Thoracic aorta (tissue), 2 donors: Measurements from ENCODE around the gene ALDH7A1. TPM values are rescaled to one million over a fixed set of nuclear protein-coding genes. Genes with fewer than 3 reads are reported as not detected.

Experiments used
- ATAC-seq: fragments of 150-250 bp; one replicate; pipeline ENCODE4 v1.8.0; 2017; ENCODE audit warnings: low read depth; ENCODE audit not compliant: insufficient number of reproducible peaks, low FRiP score
- DNase-seq: peaks from one replicate; pipeline ENCODE4 v3.0.0-alpha.2; 2020; ENCODE audit warnings: low spot score
- H3K27ac ChIP-seq, 2 donors: fragments of 200-600 bp; sonication (generic); 1 replicate in 1 of 2; 2 replicates in 1 of 2; pipeline ENCODE4 v1.5.1; 2016; ENCODE audit warnings: mild to moderate bottlenecking in 2 of 2, moderate library complexity in 2 of 2
- H3K27me3 ChIP-seq: fragments of 200-600 bp; sonication (generic); replicated peaks from 2 replicates; pipeline ENCODE4 v1.6.0; 2016; ENCODE audit warnings: mild to moderate bottlenecking; ENCODE audit not compliant: insufficient read depth
- H3K36me3 ChIP-seq: fragments of 200-600 bp; sonication (generic); one replicate; pipeline ENCODE4 v1.5.1; 2016
- H3K4me1 ChIP-seq, 2 donors: fragments of 200-600 bp; sonication (generic); 1 replicate in 1 of 2; 2 replicates in 1 of 2; pipeline versions ENCODE4 v1.5.1 to v1.6.0; 2016; ENCODE audit warnings: low read depth in 2 of 2, mild to moderate bottlenecking in 1 of 2; ENCODE audit not compliant: control insufficient read depth in 1 of 2
- H3K4me3 ChIP-seq: fragments of 200-600 bp; sonication (generic); 2 replicates; pipeline ENCODE4 v1.5.1; 2016; ENCODE audit warnings: mild to moderate bottlenecking
- H3K9me3 ChIP-seq: fragments of 200-600 bp; sonication (generic); 2 replicates; pipeline ENCODE4 v1.5.1; 2016
- total RNA-seq, 2 donors: library from RNA; depleted of rRNA; stranded (reverse); fragments of >200 nt; gene quantifications; one replicate each; pipeline versions ENCODE4 v1.1.0 to v1.2.3, GENCODE V29; 2016
- TF ChIP-seq, protein P1 (sequence below): fragments of 200-600 bp; sonication (generic); IDR thresholded peaks from one replicate; pipeline ENCODE4 v1.5.1; 2019; ENCODE audit warnings: antibody characterized with exemption

ALDH7A1 gene
- total RNA-seq, 2 donors from 2014 or later, result 17.6 to 52.6 TPM

DNA sequence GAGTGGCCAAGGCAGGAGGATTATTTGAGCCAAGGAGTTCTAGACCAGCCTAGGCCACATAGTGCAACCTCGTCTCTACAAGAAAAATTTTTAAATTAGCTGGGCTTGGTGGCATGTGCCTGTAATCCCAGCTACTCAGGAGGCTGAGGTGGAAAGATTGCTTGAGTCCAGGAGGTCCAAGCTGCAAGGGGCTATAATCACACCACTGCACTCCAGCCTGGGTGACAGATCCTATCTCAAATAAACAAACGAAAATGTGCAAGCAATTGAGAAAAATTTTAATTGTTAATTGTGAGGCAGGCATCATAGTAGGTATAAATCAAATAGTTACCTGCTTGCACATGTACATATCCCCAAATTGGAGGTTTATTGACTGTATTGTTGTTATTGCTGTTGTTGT lies 15.3 kb downstream of the ALDH7A1 start:
- Histone ChIP-seq H3K27me3 (no peaks in the 10 kb centered on the region), H3K27ac (no peak overlapping the region), H3K9me3 (no peaks in the 10 kb centered on the region), H3K4me3 (no peak overlapping the region), H3K36me3 (peaks cover 30% of the 10 kb centered on the region), H3K4me1 (peaks cover 0 to 12% of the 10 kb centered on the region in 2 donors)
- ATAC-seq, result no peak
- TF ChIP-seq, protein P1, sequence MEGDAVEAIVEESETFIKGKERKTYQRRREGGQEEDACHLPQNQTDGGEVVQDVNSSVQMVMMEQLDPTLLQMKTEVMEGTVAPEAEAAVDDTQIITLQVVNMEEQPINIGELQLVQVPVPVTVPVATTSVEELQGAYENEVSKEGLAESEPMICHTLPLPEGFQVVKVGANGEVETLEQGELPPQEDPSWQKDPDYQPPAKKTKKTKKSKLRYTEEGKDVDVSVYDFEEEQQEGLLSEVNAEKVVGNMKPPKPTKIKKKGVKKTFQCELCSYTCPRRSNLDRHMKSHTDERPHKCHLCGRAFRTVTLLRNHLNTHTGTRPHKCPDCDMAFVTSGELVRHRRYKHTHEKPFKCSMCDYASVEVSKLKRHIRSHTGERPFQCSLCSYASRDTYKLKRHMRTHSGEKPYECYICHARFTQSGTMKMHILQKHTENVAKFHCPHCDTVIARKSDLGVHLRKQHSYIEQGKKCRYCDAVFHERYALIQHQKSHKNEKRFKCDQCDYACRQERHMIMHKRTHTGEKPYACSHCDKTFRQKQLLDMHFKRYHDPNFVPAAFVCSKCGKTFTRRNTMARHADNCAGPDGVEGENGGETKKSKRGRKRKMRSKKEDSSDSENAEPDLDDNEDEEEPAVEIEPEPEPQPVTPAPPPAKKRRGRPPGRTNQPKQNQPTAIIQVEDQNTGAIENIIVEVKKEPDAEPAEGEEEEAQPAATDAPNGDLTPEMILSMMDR, result no peak
- no peak for DNase-seq

DNA sequence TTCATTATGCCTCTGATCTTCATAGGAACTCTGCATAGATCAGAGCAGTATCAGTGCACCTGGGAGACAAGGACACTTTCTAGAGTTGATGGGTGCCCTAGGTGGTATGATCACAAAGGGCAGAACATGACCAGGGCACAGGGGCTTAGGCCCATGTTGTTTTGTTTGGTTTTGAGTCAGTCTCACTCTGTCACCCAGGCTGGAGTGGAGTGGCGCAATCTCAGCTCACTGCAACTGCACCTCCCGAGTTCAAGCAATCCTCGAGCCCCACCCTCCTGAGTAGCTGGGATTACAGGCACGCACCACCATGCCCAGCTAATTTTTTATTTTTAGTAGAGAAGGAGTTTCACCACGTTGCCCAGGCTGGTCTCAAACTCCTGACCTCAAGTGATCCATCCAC lies 17.6 kb downstream of the ALDH7A1 start:
- Histone ChIP-seq H3K27ac (no peak overlapping the region), H3K4me1 (peaks cover 0 to 12% of the 10 kb centered on the region in 2 donors), H3K4me3 (no peak overlapping the region), H3K27me3 (no peaks in the 10 kb centered on the region), H3K36me3 (peaks cover 29% of the 10 kb centered on the region), H3K9me3 (no peaks in the 10 kb centered on the region)
- ATAC-seq (no peak), DNase-seq (no peak)
- TF ChIP-seq, protein P1, result no peak

DNA sequence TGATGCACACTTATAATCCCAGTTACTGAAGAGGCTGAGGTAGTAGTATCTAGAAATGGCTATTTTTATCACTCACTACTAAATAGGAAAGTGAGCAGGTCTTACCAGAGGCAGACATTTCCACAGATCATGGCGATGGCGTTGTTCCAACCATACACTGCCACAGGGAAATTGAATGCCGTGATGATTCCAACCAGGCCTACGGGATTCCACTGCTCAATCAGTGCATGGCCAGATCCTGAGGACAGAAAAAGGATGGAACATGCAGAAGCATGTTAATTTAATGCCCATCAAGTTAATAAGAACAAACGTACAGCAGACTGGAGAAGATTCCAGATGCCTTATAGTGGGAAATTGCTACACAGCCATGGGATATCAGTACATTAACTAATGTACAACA lies 18.0 kb downstream of the ALDH7A1 start:
- peaks cover 29% of the 10 kb centered on the region for H3K36me3 ChIP-seq
- no peak overlapping the region for H3K4me3 ChIP-seq
- ATAC-seq, result no peak
- H3K27ac ChIP-seq, result no peak overlapping the region
- TF ChIP-seq, protein P1, result no peak
- H3K4me1 ChIP-seq, result peaks cover 0 to 12% of the 10 kb centered on the region in 2 donors
- no peaks in the 10 kb centered on the region for H3K27me3 ChIP-seq
- H3K9me3 ChIP-seq, result no peaks in the 10 kb centered on the region
- DNase-seq, result no peak

DNA sequence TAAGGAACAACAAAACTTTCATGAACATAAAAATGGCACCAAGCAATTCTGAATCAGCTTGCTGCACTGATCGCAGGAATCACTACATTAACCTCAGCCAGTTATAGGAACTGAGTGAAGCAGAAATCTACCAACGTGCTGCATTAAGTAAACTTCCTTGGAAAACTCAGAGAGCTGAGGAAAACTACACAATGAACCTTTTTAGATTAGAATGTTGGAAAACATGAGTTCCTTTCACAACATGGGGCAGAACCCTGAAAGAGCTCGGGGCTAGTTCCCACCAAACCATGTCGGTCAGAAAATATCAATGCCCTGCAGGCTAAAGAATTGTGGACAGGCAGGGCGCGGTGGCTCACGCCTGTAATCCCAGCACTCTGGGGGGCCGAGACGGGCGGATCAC lies 19.4 kb downstream of the ALDH7A1 start:
- TF ChIP-seq, protein P1, result no peak
- no peak overlapping the region for H3K27ac ChIP-seq
- no peaks in the 10 kb centered on the region for H3K27me3 ChIP-seq
- ATAC-seq, result no peak
- no peak for DNase-seq
- no peak overlapping the region for H3K4me3 ChIP-seq
- H3K9me3 ChIP-seq, result no peaks in the 10 kb centered on the region
- peaks cover 24% of the 10 kb centered on the region for H3K36me3 ChIP-seq
- peaks cover 0 to 12% of the 10 kb centered on the region in 2 donors for H3K4me1 ChIP-seq

DNA sequence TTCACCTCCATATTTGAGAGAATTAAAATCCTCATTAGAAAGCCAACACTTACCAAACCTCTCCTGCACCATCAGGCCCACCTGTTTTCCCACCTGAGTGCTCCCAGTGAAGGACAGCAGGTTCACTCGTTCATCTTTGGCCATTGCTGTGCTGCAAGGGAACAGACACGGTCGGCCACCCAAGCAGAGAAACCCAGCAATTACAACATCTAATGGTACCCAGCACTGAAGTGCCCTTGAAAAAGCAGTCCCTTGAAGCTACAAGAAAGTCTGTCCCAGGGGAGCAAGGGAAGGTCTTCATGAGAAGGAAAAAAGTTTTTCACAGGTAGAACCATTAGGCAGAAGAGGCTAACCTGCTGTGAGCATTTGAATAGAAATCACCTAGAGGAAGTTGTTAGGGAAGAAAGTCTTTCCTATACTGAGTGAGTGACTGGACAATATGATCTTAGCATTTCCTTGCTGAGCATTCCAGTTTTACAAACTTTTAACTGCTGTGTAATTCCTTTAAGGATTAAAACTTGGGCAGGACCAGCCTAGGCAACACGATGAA lies 26.7 kb downstream of the ALDH7A1 start:
- no peaks in the 10 kb centered on the region for H3K27me3 ChIP-seq
- H3K4me1 ChIP-seq, result no peaks in the 10 kb centered on the region
- DNase-seq (no peak), ATAC-seq (no peak)
- no peak overlapping the region for H3K4me3 ChIP-seq
- peaks cover 30% of the 10 kb centered on the region for H3K36me3 ChIP-seq
- TF ChIP-seq, protein P1, result no peak
- H3K9me3 ChIP-seq, result no peaks in the 10 kb centered on the region
- H3K27ac ChIP-seq, result no peak overlapping the region
